Renal cortical epithelial cell (primary cell): ENCODE measurements around the gene GLRX. TPM values are rescaled to one million over a fixed set of nuclear protein-coding genes. Genes with fewer than 3 reads are reported as not detected.
A peak's percentile ranks its signal among the peaks of the same experiment; 100 is the strongest.
"Not testable (repeated sequence)": the region's sequence is repeated elsewhere in the genome, so short reads cannot be mapped to it uniquely, and the experiment has no call there.

ENCODE experiments used
- DNase-seq: peaks from one replicate; pipeline ENCODE4 v3.0.0-alpha.2; 2011; ENCODE audit warnings: low read depth
- total RNA-seq: library from RNA; depleted of rRNA; stranded (reverse); fragments of >200 nt; gene quantifications from 2 replicates; pipeline ENCODE4 v1.2.3, GENCODE V29; 2014

Gene GLRX
- 43.6 and 74.3 TPM in 2 replicates for total RNA-seq

- peak; percentile 97 for DNase-seq
These were observed at the start of gene GLRX for GRCh38 chr5:95822542-95823181. Gene GLRX (minus strand): TSS chr5:95822726. CDS start chr5:95822662, 64 bp downstream.

GRCh38 chr5:95871146-95871806 is 48.8 kb upstream of the GLRX start:
- no peak for DNase-seq

- DNase-seq = peak; percentile 60
These were observed 47.7 kb upstream of the GLRX start for GRCh38 chr5:95870105-95870672.

GRCh38 chr5:95869173-95869855 is 46.8 kb upstream of the GLRX start:
- not testable (repeated sequence) for DNase-seq

- DNase-seq = no peak
These were observed 45.6 kb upstream of the GLRX start for GRCh38 chr5:95868136-95868535.

GRCh38 chr5:95866435-95867040 is 44.0 kb upstream of the GLRX start:
- DNase-seq = no peak

- no peak for DNase-seq
These were observed 42.5 kb upstream of the GLRX start for GRCh38 chr5:95864944-95865504.

GRCh38 chr5:95864456-95864855 is 41.9 kb upstream of the GLRX start:
- no peak for DNase-seq

GRCh38 chr5:95863383-95863757 is 40.8 kb upstream of the GLRX start:
- DNase-seq = peak; percentile 55

- DNase-seq = peak; percentile 37
These were observed 40.3 kb upstream of the GLRX start for GRCh38 chr5:95862671-95863382.

GRCh38 chr5:95861864-95862561 is 39.5 kb upstream of the GLRX start:
- DNase-seq = peak; percentile 88

GRCh38 chr5:95861221-95861863 is 38.8 kb upstream of the GLRX start:
- peak; percentile 91 for DNase-seq

- DNase-seq = no peak
These were observed 37.1 kb upstream of the GLRX start for GRCh38 chr5:95859661-95860060.

- peak; percentile 99 for DNase-seq
These were observed 36.4 kb upstream of the GLRX start for GRCh38 chr5:95858661-95859595.

- DNase-seq = peak; percentile 85
These were observed 35.5 kb upstream of the GLRX start for GRCh38 chr5:95858023-95858461.

GRCh38 chr5:95857185-95857945 is 34.8 kb upstream of the GLRX start:
- DNase-seq = peak; percentile 94

- no peak for DNase-seq
These were observed 34.0 kb upstream of the GLRX start for GRCh38 chr5:95856501-95856981.

GRCh38 chr5:95853490-95853889 is 31.0 kb upstream of the GLRX start:
- DNase-seq = no peak
